MM.1S (cell line): ENCODE results near the gene ELMO1.

Source experiments
- DNase-seq: peaks from one replicate; pipeline ENCODE4 v3.0.0-alpha.2; 2015
- H2AFZ ChIP-seq: fragments of 300-600 bp; sonication (generic); 2 replicates; pipeline ENCODE4 v1.6.0; 2016; ENCODE audit warnings: antibody characterized with exemption, low read length
- H3F3A ChIP-seq: fragments of 300-600 bp; sonication (generic); 2 replicates; pipeline ENCODE4 v1.6.1; 2016; ENCODE audit warnings: mild to moderate bottlenecking, antibody characterized with exemption, low read length, moderate library complexity, mixed read lengths; ENCODE audit not compliant: insufficient read depth
- H3K27ac ChIP-seq: fragments of 300-600 bp; sonication (generic); 2 replicates; pipeline ENCODE4 v1.5.1; 2016; ENCODE audit warnings: mild to moderate bottlenecking, low read length
- H3K27me3 ChIP-seq: fragments of 300-600 bp; sonication (generic); replicated peaks from 2 replicates; pipeline ENCODE4 v1.6.0; 2016; ENCODE audit warnings: low read length; ENCODE audit not compliant: insufficient read depth
- H3K36me3 ChIP-seq: fragments of 300-600 bp; sonication (generic); replicated peaks from 2 replicates; pipeline ENCODE4 v1.6.1; 2016; ENCODE audit warnings: mild to moderate bottlenecking, low read length, mixed read lengths; ENCODE audit not compliant: insufficient read depth
- H3K4me1 ChIP-seq: fragments of 300-600 bp; sonication (generic); 2 replicates; pipeline ENCODE4 v1.6.1; 2016; ENCODE audit warnings: low read length, mixed read lengths
- H3K4me2 ChIP-seq: fragments of 300-600 bp; sonication (generic); 2 replicates; pipeline ENCODE4 v1.6.0; 2016; ENCODE audit warnings: low read depth, low read length
- H3K4me3 ChIP-seq: fragments of 300-600 bp; sonication (generic); 2 replicates; pipeline ENCODE4 v1.5.1; 2016; ENCODE audit warnings: low read length, mixed read lengths
- H3K79me2 ChIP-seq: fragments of 300-600 bp; sonication (generic); 2 replicates; pipeline ENCODE4 v1.6.1; 2016; ENCODE audit warnings: mixed run types, low read length, mixed read lengths
- H3K9ac ChIP-seq: fragments of 300-600 bp; sonication (generic); 2 replicates; pipeline ENCODE4 v1.6.1; 2016; ENCODE audit warnings: low read length, mixed read lengths
- H3K9me2 ChIP-seq: fragments of 300-600 bp; sonication (generic); replicated peaks from 2 replicates; pipeline ENCODE4 v1.6.1; 2016; ENCODE audit warnings: mild to moderate bottlenecking, low read length, mixed read lengths; ENCODE audit not compliant: insufficient read depth
- H3K9me3 ChIP-seq: fragments of 300-600 bp; sonication (generic); replicated peaks from 2 replicates; pipeline ENCODE4 v1.6.1; 2016; ENCODE audit warnings: mild to moderate bottlenecking, low read length, mixed read lengths; ENCODE audit not compliant: insufficient read depth
- H4K20me1 ChIP-seq: fragments of 300-600 bp; sonication (generic); 2 replicates; pipeline ENCODE4 v1.6.1; 2016; ENCODE audit warnings: mild to moderate bottlenecking, low read length, moderate library complexity, mixed read lengths; ENCODE audit not compliant: insufficient read depth
- EZH2 ChIP-seq: fragments of 300-600 bp; sonication (generic); optimal IDR thresholded peaks from 2 replicates; pipeline ENCODE3; 2017; ENCODE audit warnings: low read depth, mild to moderate bottlenecking, antibody characterized with exemption, low read length, mixed read lengths
- EZH2phosphoT487 ChIP-seq: fragments of 300-600 bp; sonication (generic); IDR thresholded peaks from 2 replicates; pipeline ENCODE4 v1.6.1; 2018; ENCODE audit warnings: antibody characterized with exemption, low read length
- TF ChIP-seq, protein P1 (sequence below): fragments of 300-600 bp; sonication (generic); IDR thresholded peaks from 2 replicates; pipeline ENCODE4 v1.5.1; 2016; ENCODE audit warnings: antibody characterized with exemption, low read length, mixed read lengths

ELMO1 gene

DNA sequence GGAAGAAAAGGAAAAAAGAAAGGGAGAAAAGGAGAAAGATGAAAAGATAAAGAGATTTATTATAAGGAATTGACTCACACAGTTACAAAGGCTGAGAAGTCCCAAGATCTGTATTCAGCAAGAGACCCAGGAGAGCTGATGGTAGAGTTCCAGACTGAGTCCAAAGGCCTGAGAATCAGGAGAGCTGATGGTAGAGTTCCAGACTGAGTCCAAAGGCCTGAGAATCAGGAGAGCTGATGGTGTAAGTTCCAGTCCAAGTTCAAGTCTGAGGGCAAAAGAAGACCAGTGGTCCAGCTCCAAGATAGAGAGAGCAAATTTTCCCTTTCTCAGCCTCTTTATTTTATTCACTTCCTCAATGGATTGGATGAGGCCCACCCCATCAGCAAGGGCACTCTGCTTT, 627.0 kb downstream of the ELMO1 start:
- Histone ChIP-seq H2AFZ (no peak overlapping the region), H3K9me3 (no peaks in the 10 kb centered on the region), H3K27ac (no peak overlapping the region), H3K9ac (no peak overlapping the region), H3K9me2 (no peaks in the 10 kb centered on the region), H3K36me3 (no peaks in the 10 kb centered on the region), H3K27me3 (no peaks in the 10 kb centered on the region), H3F3A (no peaks in the 10 kb centered on the region), H4K20me1 (no peaks in the 10 kb centered on the region), H3K4me3 (no peak overlapping the region), H3K4me1 (no peaks in the 10 kb centered on the region), H3K4me2 (no peak overlapping the region), H3K79me2 (no peaks in the 10 kb centered on the region)
- no peak for DNase-seq
- TF ChIP-seq EZH2phosphoT487 (no peak), EZH2 (no peak)
- TF ChIP-seq, protein P1, sequence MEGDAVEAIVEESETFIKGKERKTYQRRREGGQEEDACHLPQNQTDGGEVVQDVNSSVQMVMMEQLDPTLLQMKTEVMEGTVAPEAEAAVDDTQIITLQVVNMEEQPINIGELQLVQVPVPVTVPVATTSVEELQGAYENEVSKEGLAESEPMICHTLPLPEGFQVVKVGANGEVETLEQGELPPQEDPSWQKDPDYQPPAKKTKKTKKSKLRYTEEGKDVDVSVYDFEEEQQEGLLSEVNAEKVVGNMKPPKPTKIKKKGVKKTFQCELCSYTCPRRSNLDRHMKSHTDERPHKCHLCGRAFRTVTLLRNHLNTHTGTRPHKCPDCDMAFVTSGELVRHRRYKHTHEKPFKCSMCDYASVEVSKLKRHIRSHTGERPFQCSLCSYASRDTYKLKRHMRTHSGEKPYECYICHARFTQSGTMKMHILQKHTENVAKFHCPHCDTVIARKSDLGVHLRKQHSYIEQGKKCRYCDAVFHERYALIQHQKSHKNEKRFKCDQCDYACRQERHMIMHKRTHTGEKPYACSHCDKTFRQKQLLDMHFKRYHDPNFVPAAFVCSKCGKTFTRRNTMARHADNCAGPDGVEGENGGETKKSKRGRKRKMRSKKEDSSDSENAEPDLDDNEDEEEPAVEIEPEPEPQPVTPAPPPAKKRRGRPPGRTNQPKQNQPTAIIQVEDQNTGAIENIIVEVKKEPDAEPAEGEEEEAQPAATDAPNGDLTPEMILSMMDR, result no peak

DNA sequence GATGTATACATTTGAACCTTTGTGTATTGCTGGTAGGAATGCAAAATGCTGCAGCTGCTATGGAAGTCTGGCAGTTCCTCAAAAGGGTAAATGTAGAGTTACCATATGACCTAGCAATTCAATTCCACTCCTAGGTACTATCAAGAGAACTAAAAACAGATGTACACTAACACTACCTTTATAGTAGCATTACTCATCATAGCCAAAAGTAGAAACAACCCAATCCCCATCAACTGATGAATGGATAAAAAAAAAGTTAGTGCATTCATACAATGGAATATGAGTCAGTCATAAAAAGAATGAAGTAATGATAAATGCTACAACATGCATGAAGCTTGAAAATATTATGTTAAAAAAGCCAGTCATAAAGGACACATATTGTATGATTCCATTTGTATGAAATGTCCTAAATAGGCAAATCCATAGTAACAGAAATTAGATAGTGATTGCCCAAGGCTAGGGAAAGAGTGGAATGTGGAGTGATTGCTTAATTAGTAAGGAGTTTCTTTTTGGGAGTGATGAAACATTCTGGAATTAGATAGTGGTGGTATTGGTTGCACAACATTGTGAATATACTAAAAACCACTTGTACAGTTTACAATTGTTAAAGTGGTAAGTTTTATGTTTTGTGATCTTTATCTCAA, 628.0 kb downstream of the ELMO1 start:
- no peaks in the 10 kb centered on the region for H3K9me3 ChIP-seq
- no peaks in the 10 kb centered on the region for H3K4me1 ChIP-seq
- no peak overlapping the region for H3K27ac ChIP-seq
- no peak overlapping the region for H3K4me3 ChIP-seq
- no peaks in the 10 kb centered on the region for H4K20me1 ChIP-seq
- H3K36me3 ChIP-seq, result no peaks in the 10 kb centered on the region
- H3K79me2 ChIP-seq, result no peaks in the 10 kb centered on the region
- no peaks in the 10 kb centered on the region for H3K27me3 ChIP-seq
- H3K9ac ChIP-seq, result no peak overlapping the region
- no peaks in the 10 kb centered on the region for H3F3A ChIP-seq
- no peak overlapping the region for H3K4me2 ChIP-seq
- no peak overlapping the region for H2AFZ ChIP-seq
- no peaks in the 10 kb centered on the region for H3K9me2 ChIP-seq
- TF ChIP-seq EZH2 (no peak), EZH2phosphoT487 (no peak)
- TF ChIP-seq, protein P1, result no peak
- no peak for DNase-seq

DNA sequence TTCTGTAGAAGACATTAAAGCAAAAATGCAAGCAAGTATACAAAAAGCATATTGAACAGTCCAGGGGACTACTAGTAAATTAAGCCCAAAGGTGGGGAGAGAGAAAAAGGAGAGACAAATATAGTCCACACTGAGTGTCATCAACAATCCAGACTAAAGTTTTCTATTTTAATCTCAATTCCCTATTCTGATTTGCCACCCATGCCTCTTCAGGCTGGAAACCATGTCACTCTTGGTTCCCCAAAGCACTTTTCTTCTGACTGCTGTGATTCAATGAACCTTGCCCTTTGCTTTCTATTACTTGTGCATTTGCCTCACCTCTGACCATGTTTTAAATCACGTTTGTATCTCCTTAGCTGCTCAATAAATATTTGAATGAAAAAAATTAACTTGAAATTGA, 629.0 kb downstream of the ELMO1 start:
- DNase-seq, result no peak
- no peaks in the 10 kb centered on the region for H3K79me2 ChIP-seq
- no peak overlapping the region for H3K9ac ChIP-seq
- H3K4me3 ChIP-seq, result no peak overlapping the region
- H3K36me3 ChIP-seq, result no peaks in the 10 kb centered on the region
- H3K27me3 ChIP-seq, result no peaks in the 10 kb centered on the region
- no peak overlapping the region for H3K27ac ChIP-seq
- no peaks in the 10 kb centered on the region for H3K4me1 ChIP-seq
- no peak overlapping the region for H2AFZ ChIP-seq
- H3K9me2 ChIP-seq, result no peaks in the 10 kb centered on the region
- H3K4me2 ChIP-seq, result no peak overlapping the region
- H3F3A ChIP-seq, result no peaks in the 10 kb centered on the region
- no peak for TF ChIP-seq EZH2phosphoT487
- TF ChIP-seq EZH2, result no peak
- TF ChIP-seq, protein P1, result no peak
- H4K20me1 ChIP-seq, result no peaks in the 10 kb centered on the region
- H3K9me3 ChIP-seq, result no peaks in the 10 kb centered on the region
